IPS-15b (cell line): ENCODE measurements around the gene TOMM40L.
A peak's percentile ranks its signal among the peaks of the same experiment; 100 is the strongest.

Experiments
- H3K27me3 ChIP-seq: one replicate; pipeline ENCODE4 v1.6.1; 2013; ENCODE audit warnings: low read length; ENCODE audit not compliant: control insufficient read depth, insufficient read depth
- H3K36me3 ChIP-seq: one replicate; pipeline ENCODE4 v1.6.1; 2013; ENCODE audit warnings: low read length; ENCODE audit not compliant: control insufficient read depth, insufficient read depth
- H3K4me1 ChIP-seq: one replicate; pipeline ENCODE4 v1.6.1; 2013; ENCODE audit warnings: mild to moderate bottlenecking, low read length; ENCODE audit not compliant: control insufficient read depth, insufficient read depth
- H3K4me3 ChIP-seq: one replicate; pipeline ENCODE4 v1.5.1; 2013; ENCODE audit warnings: low read depth, low read length
- H3K9ac ChIP-seq: one replicate; pipeline ENCODE4 v1.6.1; 2013; ENCODE audit warnings: low read depth, mild to moderate bottlenecking, low read length
- H3K9me3 ChIP-seq: one replicate; pipeline ENCODE4 v1.6.1; 2013; ENCODE audit warnings: mild to moderate bottlenecking, low read length; ENCODE audit not compliant: control insufficient read depth, insufficient read depth

TOMM40L gene

GRCh38 chr1:161225534-161226319, at the start of gene TOMM40L:
TOMM40L (plus strand) TSS chr1:161226060; CDS start chr1:161226490, 430 bp downstream.
- Histone ChIP-seq H3K36me3 (peaks cover 26% of the 10 kb centered on the region), H3K4me1 (peaks cover 9% of the 10 kb centered on the region)

GRCh38 chr1:161176468-161177111, 49.3 kb upstream of the TOMM40L start:
- peak overlapping the region; percentile 89 for H3K9ac ChIP-seq
- no peaks in the 10 kb centered on the region for H3K27me3 ChIP-seq
- peaks cover 16% of the 10 kb centered on the region for H3K36me3 ChIP-seq
- peak overlapping the region; percentile 99 for H3K4me3 ChIP-seq
- peaks cover 4% of the 10 kb centered on the region for H3K4me1 ChIP-seq
- H3K9me3 ChIP-seq, result no peaks in the 10 kb centered on the region

More at GRCh38 chr1:161225534-161226319, at the start of gene TOMM40L:
- Histone ChIP-seq H3K9ac (peak within 1 kb of the TSS; percentile 81), H3K9me3 (no peaks in the 10 kb centered on the region), H3K27me3 (no peaks in the 10 kb centered on the region), H3K4me3 (peak within 1 kb of the TSS; percentile 97)

GRCh38 chr1:161177112-161177935, 48.5 kb upstream of the TOMM40L start, which contains the start of gene B4GALT3:
B4GALT3 (minus strand) TSS chr1:161177507; CDS start chr1:161176060, 1,447 bp downstream.
- Histone ChIP-seq H3K36me3 (peaks cover 10% of the 10 kb centered on the region), H3K4me1 (peaks cover 4% of the 10 kb centered on the region), H3K27me3 (no peaks in the 10 kb centered on the region), H3K4me3 (peak within 1 kb of the TSS; percentile 99), H3K9ac (peak within 1 kb of the TSS; percentile 89), H3K9me3 (no peaks in the 10 kb centered on the region)

- Histone ChIP-seq H3K36me3 (peaks cover 9% of the 10 kb centered on the region), H3K9me3 (no peaks in the 10 kb centered on the region), H3K4me3 (peak overlapping the region; percentile 99), H3K27me3 (no peaks in the 10 kb centered on the region), H3K9ac (no peak overlapping the region), H3K4me1 (peaks cover 4% of the 10 kb centered on the region)
Measured at GRCh38 chr1:161177936-161178244, 48.0 kb upstream of the TOMM40L start.

- H3K27me3 ChIP-seq, result no peaks in the 10 kb centered on the region
- no peaks in the 10 kb centered on the region for H3K9me3 ChIP-seq
- no peak overlapping the region for H3K9ac ChIP-seq
- H3K36me3 ChIP-seq, result no peaks in the 10 kb centered on the region
- no peak overlapping the region for H3K4me3 ChIP-seq
- peaks cover 4% of the 10 kb centered on the region for H3K4me1 ChIP-seq
Measured at GRCh38 chr1:161179698-161180097, 46.2 kb upstream of the TOMM40L start.

- Histone ChIP-seq H3K4me3 (no peak overlapping the region), H3K9me3 (no peaks in the 10 kb centered on the region), H3K36me3 (no peaks in the 10 kb centered on the region), H3K4me1 (peaks cover 4% of the 10 kb centered on the region), H3K9ac (no peak overlapping the region), H3K27me3 (no peaks in the 10 kb centered on the region)
Measured at GRCh38 chr1:161180639-161181038, 45.2 kb upstream of the TOMM40L start.

GRCh38 chr1:161182214-161182613, 43.6 kb upstream of the TOMM40L start:
- no peaks in the 10 kb centered on the region for H3K27me3 ChIP-seq
- no peak overlapping the region for H3K9ac ChIP-seq
- no peaks in the 10 kb centered on the region for H3K36me3 ChIP-seq
- H3K4me1 ChIP-seq, result peaks cover 4% of the 10 kb centered on the region
- H3K9me3 ChIP-seq, result no peaks in the 10 kb centered on the region
- no peak overlapping the region for H3K4me3 ChIP-seq

GRCh38 chr1:161185282-161185682, 40.6 kb upstream of the TOMM40L start:
- Histone ChIP-seq H3K4me3 (no peak overlapping the region), H3K4me1 (no peaks in the 10 kb centered on the region), H3K36me3 (no peaks in the 10 kb centered on the region), H3K9ac (no peak overlapping the region), H3K27me3 (no peaks in the 10 kb centered on the region), H3K9me3 (no peaks in the 10 kb centered on the region)

GRCh38 chr1:161185732-161186311, 40.0 kb upstream of the TOMM40L start:
- H3K9me3 ChIP-seq, result no peaks in the 10 kb centered on the region
- H3K9ac ChIP-seq, result no peak overlapping the region
- H3K4me3 ChIP-seq, result no peak overlapping the region
- H3K27me3 ChIP-seq, result no peaks in the 10 kb centered on the region
- H3K4me1 ChIP-seq, result no peaks in the 10 kb centered on the region
- no peaks in the 10 kb centered on the region for H3K36me3 ChIP-seq

- H3K4me1 ChIP-seq, result no peaks in the 10 kb centered on the region
- H3K9me3 ChIP-seq, result no peaks in the 10 kb centered on the region
- no peak overlapping the region for H3K9ac ChIP-seq
- no peaks in the 10 kb centered on the region for H3K36me3 ChIP-seq
- H3K4me3 ChIP-seq, result no peak overlapping the region
- no peaks in the 10 kb centered on the region for H3K27me3 ChIP-seq
Measured at GRCh38 chr1:161187311-161187710, 38.5 kb upstream of the TOMM40L start.

GRCh38 chr1:161188381-161188780, 37.5 kb upstream of the TOMM40L start:
- no peak overlapping the region for H3K9ac ChIP-seq
- peaks cover 3% of the 10 kb centered on the region for H3K4me1 ChIP-seq
- H3K4me3 ChIP-seq, result no peak overlapping the region
- H3K36me3 ChIP-seq, result peaks cover under 1% of the 10 kb centered on the region
- no peaks in the 10 kb centered on the region for H3K9me3 ChIP-seq
- H3K27me3 ChIP-seq, result no peaks in the 10 kb centered on the region
